Ishikawa (cell line): ENCODE results near the gene DYNLT2.

Experiments
- CEBPB ChIP-seq: IDR thresholded peaks from 2 replicates; pipeline ENCODE4 v1.6.1; 2012
- CREB1 ChIP-seq: IDR thresholded peaks from 2 replicates; pipeline ENCODE4 v1.6.1; 2012; ENCODE audit warnings: low read depth
- EGR1 ChIP-seq: IDR thresholded peaks from 2 replicates; pipeline ENCODE4 v1.6.1; 2012
- RAD21 ChIP-seq: IDR thresholded peaks from 2 replicates; pipeline ENCODE4 v1.6.1; 2012; ENCODE audit warnings: low read depth
- TCF12 ChIP-seq: IDR thresholded peaks from 2 replicates; pipeline ENCODE4 v1.6.1; 2012; ENCODE audit warnings: low read depth
- YY1 ChIP-seq: IDR thresholded peaks from 2 replicates; pipeline ENCODE4 v1.6.1; 2012; ENCODE audit warnings: low read depth
- TF ChIP-seq, protein P1 (sequence below): IDR thresholded peaks from 2 replicates; pipeline ENCODE4 v1.6.1; 2012; ENCODE audit warnings: low read depth, mild to moderate bottlenecking

DNA sequence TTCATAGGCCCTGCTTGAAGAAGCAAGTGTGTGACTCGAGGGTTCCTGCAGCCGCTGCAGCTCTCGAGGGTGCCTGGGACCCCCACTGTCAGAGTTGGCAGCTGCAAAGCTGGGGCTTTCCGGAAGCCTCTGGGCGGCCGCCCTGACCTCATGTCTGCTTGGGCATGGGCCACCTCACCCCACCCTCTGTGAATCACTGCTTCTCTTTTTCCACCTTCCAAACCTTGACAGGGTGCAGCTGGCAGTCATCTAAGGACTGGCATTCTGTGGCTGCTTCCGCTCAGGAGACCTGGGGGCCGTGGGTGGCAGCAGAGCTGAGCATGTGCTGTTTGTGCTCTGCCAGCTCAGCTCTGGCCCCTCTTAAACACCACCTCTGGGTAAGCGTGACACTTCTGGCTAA lies 32.0 kb upstream of the DYNLT2 start:
- no peak for TF ChIP-seq CEBPB
- TF ChIP-seq CREB1, result no peak
- TF ChIP-seq YY1, result no peak
- TF ChIP-seq RAD21, result no peak
- TF ChIP-seq, protein P1, sequence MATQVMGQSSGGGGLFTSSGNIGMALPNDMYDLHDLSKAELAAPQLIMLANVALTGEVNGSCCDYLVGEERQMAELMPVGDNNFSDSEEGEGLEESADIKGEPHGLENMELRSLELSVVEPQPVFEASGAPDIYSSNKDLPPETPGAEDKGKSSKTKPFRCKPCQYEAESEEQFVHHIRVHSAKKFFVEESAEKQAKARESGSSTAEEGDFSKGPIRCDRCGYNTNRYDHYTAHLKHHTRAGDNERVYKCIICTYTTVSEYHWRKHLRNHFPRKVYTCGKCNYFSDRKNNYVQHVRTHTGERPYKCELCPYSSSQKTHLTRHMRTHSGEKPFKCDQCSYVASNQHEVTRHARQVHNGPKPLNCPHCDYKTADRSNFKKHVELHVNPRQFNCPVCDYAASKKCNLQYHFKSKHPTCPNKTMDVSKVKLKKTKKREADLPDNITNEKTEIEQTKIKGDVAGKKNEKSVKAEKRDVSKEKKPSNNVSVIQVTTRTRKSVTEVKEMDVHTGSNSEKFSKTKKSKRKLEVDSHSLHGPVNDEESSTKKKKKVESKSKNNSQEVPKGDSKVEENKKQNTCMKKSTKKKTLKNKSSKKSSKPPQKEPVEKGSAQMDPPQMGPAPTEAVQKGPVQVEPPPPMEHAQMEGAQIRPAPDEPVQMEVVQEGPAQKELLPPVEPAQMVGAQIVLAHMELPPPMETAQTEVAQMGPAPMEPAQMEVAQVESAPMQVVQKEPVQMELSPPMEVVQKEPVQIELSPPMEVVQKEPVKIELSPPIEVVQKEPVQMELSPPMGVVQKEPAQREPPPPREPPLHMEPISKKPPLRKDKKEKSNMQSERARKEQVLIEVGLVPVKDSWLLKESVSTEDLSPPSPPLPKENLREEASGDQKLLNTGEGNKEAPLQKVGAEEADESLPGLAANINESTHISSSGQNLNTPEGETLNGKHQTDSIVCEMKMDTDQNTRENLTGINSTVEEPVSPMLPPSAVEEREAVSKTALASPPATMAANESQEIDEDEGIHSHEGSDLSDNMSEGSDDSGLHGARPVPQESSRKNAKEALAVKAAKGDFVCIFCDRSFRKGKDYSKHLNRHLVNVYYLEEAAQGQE, result no peak
- TF ChIP-seq EGR1, result no peak
- no peak for TF ChIP-seq TCF12
